Memory B cell (primary cell): ENCODE results near the gene RBMS3.
A peak's percentile ranks its signal among the peaks of the same experiment; 100 is the strongest.
"Not testable (repeated sequence)": the region's sequence is repeated elsewhere in the genome, so short reads cannot be mapped to it uniquely, and the experiment has no call there.

ENCODE experiments used
- ATAC-seq: fragments of 150-1000 bp; cut with Tn5 transposase; 2 replicates; pipeline ENCODE4 v1.10.0; 2021; ENCODE audit warnings: low read depth, mild to moderate bottlenecking, moderate library complexity
- DNase-seq, 2 donors: peaks; one replicate each; pipeline ENCODE4 v3.0.0; 2022; ENCODE audit warnings: low spot score in 2 of 2
- H3K27ac Mint-ChIP-seq: one replicate; pipeline ENCODE4 v1.8.0; 2022; ENCODE audit warnings: mild to moderate bottlenecking, moderate library complexity, mixed read lengths
- H3K27me3 Mint-ChIP-seq: one replicate; pipeline ENCODE4 v1.8.0; 2022; ENCODE audit warnings: mixed read lengths
- H3K36me3 Mint-ChIP-seq: one replicate; pipeline ENCODE4 v1.8.0; 2022; ENCODE audit warnings: mild to moderate bottlenecking, mixed read lengths
- H3K4me1 Mint-ChIP-seq: one replicate; pipeline ENCODE4 v1.8.0; 2022; ENCODE audit warnings: mixed read lengths
- H3K4me3 Mint-ChIP-seq: one replicate; pipeline ENCODE4 v1.8.0; 2022; ENCODE audit warnings: mild to moderate bottlenecking, moderate library complexity, mixed read lengths
- H3K9me3 Mint-ChIP-seq: one replicate; pipeline ENCODE4 v1.8.0; 2022; ENCODE audit warnings: mixed read lengths

RBMS3 gene

DNA sequence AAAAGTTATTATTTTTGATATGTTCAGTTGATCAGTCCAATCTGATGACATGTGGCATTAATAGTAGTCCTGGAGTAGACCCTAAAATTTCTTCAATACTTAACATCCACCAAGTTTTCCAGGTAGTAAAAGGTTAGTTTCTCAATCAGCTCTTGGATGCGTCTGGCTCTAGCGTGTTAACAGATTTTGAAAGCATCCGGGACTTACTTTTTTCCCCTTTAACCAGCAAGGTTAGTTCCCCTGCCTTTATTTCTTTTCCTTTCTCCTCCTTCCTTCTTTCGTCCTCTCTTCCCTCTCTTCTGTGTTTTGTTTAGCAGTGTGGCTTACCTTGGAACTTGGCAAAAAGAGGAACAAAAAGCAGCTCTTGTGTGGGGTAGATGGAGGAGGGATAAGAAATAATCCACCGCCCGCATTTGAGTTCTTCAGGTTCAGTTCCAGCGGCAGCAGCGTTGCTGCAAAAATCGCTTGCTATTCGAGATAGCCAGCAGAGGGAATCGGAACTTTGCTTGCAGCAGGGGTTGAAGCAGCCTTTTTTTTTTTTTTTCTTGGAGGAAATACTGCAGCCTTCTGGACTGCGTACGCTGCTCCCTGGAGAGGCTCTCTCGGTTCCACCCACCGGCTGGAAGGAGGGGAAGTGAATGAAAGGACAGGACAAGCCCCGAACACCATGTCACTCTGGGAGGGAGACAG, at the start of gene RBMS3:
TSS of gene RBMS3 (plus strand) at position 668 of the 690 bp plus-strand sequence.
- Mint-ChIP-seq H3K27ac (no peak within 1 kb of the TSS), H3K27me3 (peaks cover 6% of the 10 kb centered on the region), H3K9me3 (no peaks in the 10 kb centered on the region), H3K4me3 (peak within 1 kb of the TSS; percentile 39), H3K4me1 (peaks cover 9% of the 10 kb centered on the region), H3K36me3 (no peaks in the 10 kb centered on the region)
- ATAC-seq, result no peak
- no peak for DNase-seq

- H3K27ac Mint-ChIP-seq, ATAC-seq, H3K36me3 Mint-ChIP-seq, H3K27me3 Mint-ChIP-seq, DNase-seq, H3K4me1 Mint-ChIP-seq, H3K9me3 Mint-ChIP-seq, H3K4me3 Mint-ChIP-seq: not testable (repeated sequence)
These were observed 47.7 kb upstream of the RBMS3 start for GRCh38 chr3:29233126-29233525.

- no peaks in the 10 kb centered on the region for H3K4me1 Mint-ChIP-seq
- H3K27me3 Mint-ChIP-seq, result no peaks in the 10 kb centered on the region
- peaks cover 3% of the 10 kb centered on the region for H3K9me3 Mint-ChIP-seq
- no peak overlapping the region for H3K27ac Mint-ChIP-seq
- no peak overlapping the region for H3K4me3 Mint-ChIP-seq
- no peaks in the 10 kb centered on the region for H3K36me3 Mint-ChIP-seq
- no peak for DNase-seq
- no peak for ATAC-seq
These were observed 44.6 kb upstream of the RBMS3 start for GRCh38 chr3:29236146-29236840.

DNA sequence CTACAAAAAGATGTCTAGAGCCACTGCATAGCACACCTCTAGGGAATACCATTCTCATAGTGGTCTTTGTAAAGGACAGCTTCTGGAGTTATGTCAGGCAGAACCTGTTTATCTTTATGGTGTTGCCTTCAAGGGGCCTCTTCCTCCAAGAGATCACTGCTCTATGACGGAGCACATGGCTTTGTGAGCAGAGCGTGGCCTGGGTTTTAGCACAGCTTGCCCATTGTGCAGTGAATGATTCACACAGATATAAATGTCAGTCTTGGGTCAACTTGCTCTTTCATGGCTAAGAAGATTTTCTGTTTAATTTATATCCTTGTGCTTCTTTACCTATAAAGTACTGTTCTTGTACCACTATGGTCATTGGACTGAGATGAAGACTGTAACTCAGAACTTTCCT, 41.5 kb upstream of the RBMS3 start:
- Mint-ChIP-seq H3K9me3 (no peaks in the 10 kb centered on the region), H3K27ac (no peak overlapping the region), H3K4me1 (no peaks in the 10 kb centered on the region), H3K27me3 (no peaks in the 10 kb centered on the region), H3K4me3 (no peak overlapping the region), H3K36me3 (no peaks in the 10 kb centered on the region)
- ATAC-seq (no peak), DNase-seq (no peak)

DNA sequence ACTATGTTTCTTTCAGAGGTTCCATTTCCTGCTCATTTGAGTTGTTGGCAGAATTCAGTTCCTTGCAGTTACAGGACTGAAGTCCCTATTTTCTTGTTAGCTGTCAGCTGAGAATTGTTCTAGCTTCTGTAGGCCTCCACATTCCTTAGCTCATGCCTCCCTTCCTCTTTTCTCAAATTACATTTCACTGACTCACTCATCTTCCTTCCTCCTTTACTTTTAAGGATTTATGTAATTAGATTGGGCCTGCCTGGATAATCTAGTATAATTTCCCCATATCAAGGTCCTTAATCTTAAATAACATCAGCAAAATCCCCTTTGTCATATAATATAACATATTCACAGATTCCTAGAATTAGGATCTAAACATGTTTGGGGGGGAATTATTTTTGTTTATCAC, 40.6 kb upstream of the RBMS3 start:
- H3K27me3 Mint-ChIP-seq, result no peaks in the 10 kb centered on the region
- no peaks in the 10 kb centered on the region for H3K9me3 Mint-ChIP-seq
- DNase-seq, result no peak

DNA sequence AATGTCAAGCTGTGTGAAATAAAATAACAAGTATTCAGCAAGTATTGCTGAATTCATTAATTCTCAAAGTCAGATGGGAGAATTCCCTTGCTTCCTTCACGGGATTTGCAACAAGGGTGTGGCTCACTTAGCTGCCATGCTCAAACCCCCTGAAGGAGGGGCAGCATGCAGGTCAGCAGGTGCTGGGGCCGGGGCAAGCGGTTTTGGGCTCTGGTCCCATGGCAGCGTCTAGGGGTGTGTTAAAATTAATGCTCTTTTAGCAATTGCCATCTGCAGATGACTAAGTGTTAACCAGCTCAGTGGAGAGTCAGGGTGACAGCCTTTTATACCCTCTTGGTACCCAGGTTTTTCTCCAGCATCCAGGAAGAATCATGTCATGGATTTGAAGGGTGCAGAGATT, 40.0 kb upstream of the RBMS3 start:
- H3K4me1 Mint-ChIP-seq, result no peaks in the 10 kb centered on the region
- H3K36me3 Mint-ChIP-seq, result no peaks in the 10 kb centered on the region
- no peaks in the 10 kb centered on the region for H3K9me3 Mint-ChIP-seq
- no peaks in the 10 kb centered on the region for H3K27me3 Mint-ChIP-seq
- DNase-seq, result no peak
- H3K27ac Mint-ChIP-seq, result no peak overlapping the region
- no peak for ATAC-seq
- no peak overlapping the region for H3K4me3 Mint-ChIP-seq

More for the DNA sequence above, 40.6 kb upstream of the RBMS3 start:
- no peaks in the 10 kb centered on the region for H3K36me3 Mint-ChIP-seq
- H3K27ac Mint-ChIP-seq, result no peak overlapping the region
- no peak for ATAC-seq
- H3K4me3 Mint-ChIP-seq, result no peak overlapping the region
- H3K4me1 Mint-ChIP-seq, result no peaks in the 10 kb centered on the region

DNA sequence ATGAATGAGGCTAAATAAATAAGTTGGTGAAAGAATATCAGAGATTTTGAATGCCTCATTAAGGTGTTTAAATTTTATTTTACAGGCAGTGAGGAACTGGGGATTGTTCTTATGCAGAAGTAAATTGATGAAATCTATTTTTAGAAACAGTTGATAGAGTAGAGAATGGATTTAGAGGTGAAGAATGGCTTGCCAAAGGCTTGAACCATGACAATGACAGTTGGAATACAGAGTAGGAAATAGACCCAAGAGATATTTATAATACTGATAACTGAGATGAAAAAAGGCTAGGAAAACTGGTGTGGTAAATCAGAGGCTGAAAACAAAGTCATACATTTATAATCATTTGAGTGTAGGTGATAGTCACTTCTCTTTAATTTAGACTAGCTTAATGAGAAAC, 39.0 kb upstream of the RBMS3 start:
- Mint-ChIP-seq H3K4me3 (no peak overlapping the region), H3K27ac (no peak overlapping the region), H3K27me3 (no peaks in the 10 kb centered on the region), H3K4me1 (no peaks in the 10 kb centered on the region), H3K9me3 (no peaks in the 10 kb centered on the region), H3K36me3 (no peaks in the 10 kb centered on the region)
- DNase-seq (no peak), ATAC-seq (no peak)

DNA sequence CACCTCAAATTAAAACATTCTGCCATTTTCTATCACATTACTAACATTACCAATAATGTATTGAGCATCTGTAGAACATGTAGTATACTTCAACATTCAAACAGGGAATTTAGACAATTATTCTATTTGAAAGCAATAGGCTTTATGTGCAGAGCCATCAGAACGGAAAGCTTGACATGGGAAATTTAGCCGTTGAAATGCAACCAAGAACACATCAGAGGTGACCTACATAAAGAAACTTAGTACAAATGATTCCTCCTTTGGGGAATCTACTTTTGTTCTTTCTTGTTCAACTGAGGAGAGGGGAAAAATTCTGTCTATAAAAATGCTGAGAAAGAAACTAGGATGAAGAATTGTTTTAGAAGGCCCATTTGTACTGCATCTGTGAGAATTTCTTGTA, 38.6 kb upstream of the RBMS3 start:
- DNase-seq, result no peak
- no peaks in the 10 kb centered on the region for H3K9me3 Mint-ChIP-seq
- H3K27ac Mint-ChIP-seq, result no peak overlapping the region
- H3K4me1 Mint-ChIP-seq, result no peaks in the 10 kb centered on the region
- H3K27me3 Mint-ChIP-seq, result no peaks in the 10 kb centered on the region
- H3K4me3 Mint-ChIP-seq, result no peak overlapping the region
- no peak for ATAC-seq
- H3K36me3 Mint-ChIP-seq, result no peaks in the 10 kb centered on the region

DNA sequence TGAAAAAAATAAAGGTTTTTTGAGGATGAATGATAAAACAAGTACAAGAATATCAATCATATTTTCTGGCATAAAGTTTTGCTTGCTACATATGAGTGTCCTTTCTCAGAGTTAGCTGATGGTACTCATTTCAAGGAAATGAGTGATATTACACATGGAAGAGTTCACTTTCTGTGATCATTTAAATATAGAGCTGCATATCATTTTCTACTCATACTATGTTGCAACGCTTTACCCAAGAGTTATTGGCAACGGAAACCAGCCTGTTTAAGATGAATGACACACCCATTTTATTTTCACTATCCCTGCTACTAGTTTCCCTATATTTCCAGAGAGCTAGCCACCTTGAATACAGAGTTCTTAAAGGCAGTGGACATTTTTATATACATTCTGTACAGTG, 35.4 kb upstream of the RBMS3 start:
- no peaks in the 10 kb centered on the region for H3K9me3 Mint-ChIP-seq
- H3K4me3 Mint-ChIP-seq, result no peak overlapping the region
- H3K4me1 Mint-ChIP-seq, result no peaks in the 10 kb centered on the region
- DNase-seq, result no peak
- no peak for ATAC-seq
- no peaks in the 10 kb centered on the region for H3K27me3 Mint-ChIP-seq
- no peak overlapping the region for H3K27ac Mint-ChIP-seq
- no peaks in the 10 kb centered on the region for H3K36me3 Mint-ChIP-seq

GRCh38 chr3:29247088-29247745, 33.7 kb upstream of the RBMS3 start:
- Mint-ChIP-seq H3K4me3 (no peak overlapping the region), H3K27me3 (no peaks in the 10 kb centered on the region), H3K27ac (no peak overlapping the region), H3K9me3 (no peaks in the 10 kb centered on the region), H3K36me3 (no peaks in the 10 kb centered on the region), H3K4me1 (no peaks in the 10 kb centered on the region)
- no peak for ATAC-seq
- no peak for DNase-seq

DNA sequence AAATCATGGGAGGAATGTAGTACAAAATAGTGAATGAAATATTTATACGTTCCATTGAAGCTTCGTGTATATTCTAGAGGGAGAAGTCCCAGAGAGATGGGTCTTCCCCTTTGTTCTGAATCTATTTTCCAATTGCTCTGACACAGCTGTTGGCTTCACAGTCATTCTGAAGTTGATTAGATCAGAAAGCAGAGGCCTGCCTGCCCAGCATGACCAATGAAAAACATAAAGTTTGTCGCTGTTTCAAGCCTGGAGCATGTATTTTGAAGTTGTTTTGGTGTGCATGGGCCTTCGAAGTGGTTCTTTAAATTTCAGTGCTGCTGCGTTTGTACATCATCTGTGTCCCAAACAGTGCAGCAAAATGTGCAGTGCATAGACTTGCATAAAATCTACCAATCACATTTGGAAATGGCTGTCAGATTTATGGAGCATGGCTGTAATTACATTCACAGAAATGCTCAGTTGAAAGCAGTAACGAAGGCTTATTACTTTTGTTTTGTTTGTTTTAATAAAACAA, 31.0 kb upstream of the RBMS3 start:
- ATAC-seq (no peak), DNase-seq (no peak)
- H3K9me3 Mint-ChIP-seq, result peaks cover 2% of the 10 kb centered on the region
- H3K27me3 Mint-ChIP-seq, result no peaks in the 10 kb centered on the region
- no peaks in the 10 kb centered on the region for H3K36me3 Mint-ChIP-seq
- H3K4me3 Mint-ChIP-seq, result no peak overlapping the region
- no peak overlapping the region for H3K27ac Mint-ChIP-seq
- no peaks in the 10 kb centered on the region for H3K4me1 Mint-ChIP-seq

- no peak for DNase-seq
- Mint-ChIP-seq H3K4me1 (no peaks in the 10 kb centered on the region), H3K27me3 (no peaks in the 10 kb centered on the region), H3K4me3 (no peak overlapping the region), H3K27ac (no peak overlapping the region), H3K36me3 (no peaks in the 10 kb centered on the region), H3K9me3 (peaks cover 4% of the 10 kb centered on the region)
- no peak for ATAC-seq
These were observed 24.8 kb upstream of the RBMS3 start for GRCh38 chr3:29255854-29256696.

DNA sequence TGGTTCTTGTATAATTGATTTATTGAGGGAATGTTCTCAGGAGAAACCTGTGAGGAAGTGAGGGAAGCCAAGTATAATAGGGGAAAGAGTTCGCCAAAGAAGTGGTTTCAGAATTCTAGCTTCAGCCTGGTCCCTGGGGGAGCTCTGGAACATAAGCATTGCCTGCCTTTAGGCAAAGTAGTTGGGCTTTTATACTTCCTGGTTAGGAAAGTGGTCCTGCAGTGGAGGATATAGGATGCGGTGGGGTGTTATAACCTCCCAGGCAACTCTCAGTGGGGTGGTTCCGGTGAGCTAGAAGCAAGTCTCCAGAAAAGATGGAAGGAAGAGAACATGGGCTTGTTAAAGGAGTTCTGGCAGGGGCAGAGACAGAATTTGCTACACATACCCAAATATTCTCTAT, 22.7 kb upstream of the RBMS3 start:
- Mint-ChIP-seq H3K4me3 (no peak overlapping the region), H3K9me3 (peaks cover 4% of the 10 kb centered on the region), H3K27ac (no peak overlapping the region), H3K36me3 (no peaks in the 10 kb centered on the region), H3K4me1 (no peaks in the 10 kb centered on the region), H3K27me3 (no peaks in the 10 kb centered on the region)
- no peak for ATAC-seq
- DNase-seq, result no peak

- no peak for ATAC-seq
- DNase-seq, result no peak
- H3K27me3 Mint-ChIP-seq, result no peaks in the 10 kb centered on the region
These were observed 19.8 kb upstream of the RBMS3 start for GRCh38 chr3:29261119-29261518.

More at GRCh38 chr3:29261119-29261518, 19.8 kb upstream of the RBMS3 start:
- no peak overlapping the region for H3K4me3 Mint-ChIP-seq
- H3K9me3 Mint-ChIP-seq, result peaks cover 4% of the 10 kb centered on the region
- H3K4me1 Mint-ChIP-seq, result no peaks in the 10 kb centered on the region
- no peak overlapping the region for H3K27ac Mint-ChIP-seq
- H3K36me3 Mint-ChIP-seq, result no peaks in the 10 kb centered on the region
